K562 (cell line): ENCODE data around the gene SHISA8. TPM values are rescaled to one million over a fixed set of nuclear protein-coding genes. Genes with fewer than 3 reads are reported as not detected.
A peak's percentile ranks its signal among the peaks of the same experiment; 100 is the strongest.

Experiments used
- ARNT ChIP-seq, 2 experiments: fragments of 450-650 bp; IDR thresholded peaks; 2 replicates each; pipeline ENCODE4 v1.6.1; 2016; ENCODE audit warnings: mild to moderate bottlenecking in 1 of 2
- BACH1 ChIP-seq: fragments of 200-800 bp; sonication (Bioruptor generic); IDR thresholded peaks from 2 replicates; pipeline ENCODE4 v1.6.1; 2016; ENCODE audit warnings: missing genetic modification characterization, missing compliant biosample characterization
- E2F1 ChIP-seq: sonication (generic); formaldehyde crosslinking; IDR thresholded peaks from 2 replicates; pipeline ENCODE4 v1.8.1; 2023; ENCODE audit warnings: mild to moderate bottlenecking, missing genetic modification reagents, moderate library complexity
- E4F1 ChIP-seq: fragments of 250-450 bp; sonication (Bioruptor Pico); IDR thresholded peaks from 2 replicates; pipeline ENCODE4 v1.5.0; 2021; ENCODE audit warnings: mild to moderate bottlenecking, borderline replicate concordance
- EGR1 ChIP-seq: fragments of 450-650 bp; conservative IDR thresholded peaks from 2 replicates; pipeline ENCODE4 v1.6.1; 2017; ENCODE audit warnings: mild to moderate bottlenecking
- ETV5 ChIP-seq: sonication (generic); formaldehyde crosslinking; IDR thresholded peaks from 2 replicates; pipeline ENCODE4 v1.4.0; 2020; ENCODE audit warnings: low read depth, mild to moderate bottlenecking, missing genetic modification reagents
- HNRNPLL ChIP-seq: fragments of 200-400 bp; formaldehyde crosslinking; IDR thresholded peaks from 2 replicates; pipeline ENCODE4 v1.6.1; 2017; ENCODE audit warnings: low read length, low read depth, mild to moderate bottlenecking; ENCODE audit not compliant: poor library complexity, severe bottlenecking
- HSF4 ChIP-seq: fragments of 250-450 bp; sonication (Bioruptor Pico); IDR thresholded peaks from 2 replicates; pipeline ENCODE4 v2.1.2; 2022; ENCODE audit warnings: mild to moderate bottlenecking, moderate library complexity, borderline replicate concordance
- IRF9 ChIP-seq: fragments of 450-650 bp; IDR thresholded peaks from 2 replicates; pipeline ENCODE4 v1.6.1; 2016; ENCODE audit warnings: missing biosample characterization, missing genetic modification characterization
- MBD2 ChIP-seq: sonication (generic); IDR thresholded peaks from 2 replicates; pipeline ENCODE4 v1.6.1; 2016; ENCODE audit warnings: low read depth, borderline replicate concordance
- RB1 ChIP-seq: fragments of 450-650 bp; IDR thresholded peaks from 2 replicates; pipeline ENCODE4 v1.6.1; 2017; ENCODE audit warnings: low read depth, mild to moderate bottlenecking
- RBM15 ChIP-seq: fragments of 200-400 bp; formaldehyde crosslinking; IDR thresholded peaks from 2 replicates; pipeline ENCODE4 v1.6.1; 2018; ENCODE audit warnings: mild to moderate bottlenecking, low read length, moderate library complexity; ENCODE audit not compliant: insufficient read depth
- STAT6 ChIP-seq: sonication (generic); formaldehyde crosslinking; IDR thresholded peaks from 2 replicates; pipeline ENCODE4 v1.8.1; 2023; ENCODE audit warnings: mild to moderate bottlenecking, missing genetic modification reagents
- TCF7 ChIP-seq: sonication (generic); IDR thresholded peaks from 2 replicates; pipeline ENCODE4 v1.6.1; 2016; ENCODE audit warnings: antibody characterized with exemption, borderline replicate concordance
- TEAD2 ChIP-seq: fragments of 450-650 bp; IDR thresholded peaks from 2 replicates; pipeline ENCODE4 v1.6.1; 2016; ENCODE audit warnings: missing genetic modification characterization, control low read depth, missing compliant biosample characterization
- THRAP3 ChIP-seq: fragments of 450-650 bp; IDR thresholded peaks from 2 replicates; pipeline ENCODE4 v1.6.1; 2016; ENCODE audit warnings: mild to moderate bottlenecking, inconsistent platforms, borderline replicate concordance
- ZNF174 ChIP-seq: fragments of 250-450 bp; sonication (Bioruptor Pico); IDR thresholded peaks from 2 replicates; pipeline ENCODE4 v1.4.0; 2020; ENCODE audit warnings: mild to moderate bottlenecking
- ZNF384 ChIP-seq: IDR thresholded peaks from 2 replicates; pipeline ENCODE4 v1.6.1; 2012; ENCODE audit warnings: low read depth, low read length, improper control_type of control experiment
- ZNF584 ChIP-seq: fragments of 200-800 bp; sonication (Bioruptor generic); IDR thresholded peaks from 2 replicates; pipeline ENCODE4 v1.6.1; 2016; ENCODE audit warnings: low read depth, mild to moderate bottlenecking, missing genetic modification characterization, missing compliant biosample characterization
- ZNF699 ChIP-seq: fragments of 250-450 bp; sonication (Bioruptor Pico); IDR thresholded peaks from 2 replicates; pipeline ENCODE4 v1.8.0; 2021; ENCODE audit warnings: mild to moderate bottlenecking, moderate library complexity; ENCODE audit not compliant: insufficient replicate concordance
- polyA plus RNA-seq, 8 experiments: library from polyadenylated mRNA; depleted of rRNA in 4 of 8; stranded (reverse) in 5 of 8; unstranded in 3 of 8; fragments of >200 nt; fragmentation: Nextera tagmentation in 2 of 8; fragmentation: Illumina TruSeq in 1 of 8; extraction: Ambion mirVana in 2 of 8; extraction: Trizol in 1 of 8; gene quantifications; 2 replicates each; pipeline versions ENCODE4 v1.2.1 to v1.2.3, GENCODE V29; 2011 to 2014; ENCODE audit warnings: inconsistent platforms in 1 of 8, missing spikeins in 1 of 8
- total RNA-seq, 7 experiments: library from RNA; depleted of rRNA in 6 of 7; stranded (reverse); fragments of >200 nt in 6 of 7; fragmentation: Illumina TruSeq in 2 of 7; extraction: Trizol in 2 of 7; gene quantifications; 2 replicates each; pipeline versions ENCODE4 v1.2.1 to v1.2.3, GENCODE V29; 2011 to 2021; ENCODE audit warnings: low replicate concordance in 1 of 7

Gene SHISA8
- total and polyA plus RNA-seq, 9 of the 15 experiments (the other 6 are each of a cell fraction or from before 2014, with no cell fraction given) = 0.07 to 3.3 (median 1.1) TPM; not detected in 4

- TF ChIP-seq HSF4 (CRISPR knock-in tag) (no peak), E2F1 (CRISPR knock-in tag) (peak; percentile 77; the same call in 1 of the 2 replicates), MBD2 (peak; percentile 94), ZNF384 (no peak), TCF7 (no peak), IRF9 (tag) (no peak), ETV5 (CRISPR knock-in tag) (no peak), ZNF699 (CRISPR knock-in tag) (no peak), EGR1 (peak; percentile 76), BACH1 (tag) (no peak), ZNF174 (no peak), RB1 (peak; percentile 73), STAT6 (CRISPR knock-in tag) (no peak), ARNT (IDR thresholded peaks at IDR 0.05) (no peak), ZNF584 (CRISPR knock-in tag) (no peak), RBM15 (no peak), TEAD2 (tag) (no peak), THRAP3 (no peak), E4F1 (CRISPR knock-in tag) (no peak), HNRNPLL (peak; percentile 34)
Measured at GRCh38 chr22:41946629-41947423, 32.0 kb upstream of the SHISA8 start, which contains the start of gene CENPM (continued).
